NCI-H345 (cell line): Measurements from ENCODE around the gene DLK1.

Source experiments
- DNase-seq: peaks from one replicate; lab custom pipeline; 2025; lab: John Stamatoyannopoulos, UW

DLK1 gene

GRCh38 chr14:100762089-100762515 lies 35.4 kb downstream of the DLK1 start:
- DNase-seq: no peak

- no peak for DNase-seq
Observed at GRCh38 chr14:100762901-100763300, 36.2 kb downstream of the DLK1 start.

GRCh38 chr14:100764471-100765115 lies 37.9 kb downstream of the DLK1 start:
- peak; percentile 86 for DNase-seq

GRCh38 chr14:100765296-100765695 lies 38.6 kb downstream of the DLK1 start:
- DNase-seq: no peak

DNA sequence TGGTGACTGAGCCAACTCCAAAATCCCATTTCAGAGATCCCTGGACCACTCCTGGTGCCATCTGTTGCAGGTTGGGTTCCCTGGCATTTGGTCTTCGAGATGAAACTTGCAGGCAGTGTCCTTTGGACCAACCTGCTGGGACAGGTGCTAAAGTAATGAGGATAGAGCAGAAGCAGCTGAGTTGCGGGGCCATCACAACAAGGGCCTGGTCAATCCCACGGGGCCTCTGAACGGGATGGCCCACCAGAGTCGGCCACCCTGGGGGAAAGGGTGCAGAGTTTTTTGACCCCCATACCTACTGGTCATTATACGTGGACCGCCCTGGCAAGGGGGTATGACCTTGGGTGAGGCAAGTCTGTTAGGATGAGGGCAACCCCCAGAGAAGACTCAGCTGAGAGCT lies 39.3 kb downstream of the DLK1 start:
- DNase-seq: no peak

GRCh38 chr14:100767003-100767787 lies 40.5 kb downstream of the DLK1 start:
- no peak for DNase-seq

- DNase-seq: no peak
Observed at GRCh38 chr14:100767788-100768536, 41.3 kb downstream of the DLK1 start.

GRCh38 chr14:100769035-100769939 lies 42.6 kb downstream of the DLK1 start:
- no peak for DNase-seq

GRCh38 chr14:100770046-100770445 lies 43.4 kb downstream of the DLK1 start:
- no peak for DNase-seq

GRCh38 chr14:100770605-100771120 lies 44.0 kb downstream of the DLK1 start:
- no peak for DNase-seq

DNA sequence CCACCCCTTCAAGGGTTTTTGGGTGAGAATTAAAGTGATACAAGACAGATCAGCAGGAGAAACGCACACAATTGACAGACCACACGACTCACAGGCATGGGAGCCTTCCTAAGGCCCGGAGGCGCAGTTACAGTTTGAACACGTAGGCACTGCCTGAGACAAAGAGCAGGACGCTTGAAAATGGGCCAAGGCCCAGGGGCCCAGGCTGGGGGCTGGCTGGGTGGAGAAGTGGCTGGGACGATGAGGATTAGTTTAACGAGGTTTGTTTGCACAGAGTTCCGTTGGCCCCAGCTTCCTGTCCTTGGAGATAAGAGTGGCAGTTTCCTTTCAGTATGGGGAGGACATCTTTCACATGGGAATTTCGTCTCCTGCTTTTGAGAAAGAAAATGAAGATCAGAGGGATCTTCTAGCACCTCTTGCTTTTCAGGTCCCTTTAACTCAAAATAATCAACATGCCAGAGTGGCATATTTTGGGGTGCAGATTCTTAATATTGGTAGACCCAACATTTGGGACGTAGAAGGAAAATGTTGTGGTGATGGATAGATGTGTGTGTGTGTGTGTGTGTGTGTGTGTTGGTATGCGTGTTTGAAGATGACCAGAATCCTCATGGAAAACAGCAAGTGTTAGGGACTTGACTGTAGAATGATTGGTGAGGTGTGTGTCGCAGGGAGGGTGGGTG lies 44.6 kb downstream of the DLK1 start:
- DNase-seq: no peak

DNA sequence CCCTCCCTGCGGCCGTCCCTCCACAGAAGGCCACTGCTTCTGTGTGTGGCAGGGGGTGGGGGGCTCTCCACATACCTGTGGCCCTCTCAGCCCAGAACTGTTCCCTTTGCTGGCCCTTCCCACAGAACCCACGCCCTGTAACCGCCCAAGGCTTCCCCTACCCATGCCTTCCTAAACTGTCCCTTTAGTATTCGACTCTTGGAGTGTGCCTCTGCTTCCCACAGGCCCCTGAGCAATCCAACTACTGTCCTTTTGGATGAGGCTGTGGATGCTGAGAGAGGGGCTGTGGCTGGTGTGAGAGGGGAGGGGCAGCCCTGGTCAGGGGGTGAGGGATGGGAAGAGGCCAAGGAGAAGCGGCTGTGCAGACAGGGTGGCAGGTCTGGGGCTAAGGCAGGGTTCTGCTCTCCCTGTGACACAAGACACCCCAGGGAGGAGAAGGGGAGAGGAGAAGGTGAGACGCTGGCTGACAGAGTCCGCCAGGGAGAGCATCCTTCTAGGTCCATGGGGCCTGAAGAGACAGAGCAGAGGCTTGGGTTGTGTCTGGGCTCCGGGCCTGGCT lies 46.0 kb downstream of the DLK1 start:
- no peak for DNase-seq

- no peak for DNase-seq
Observed at GRCh38 chr14:100773331-100774163, 46.9 kb downstream of the DLK1 start.

- DNase-seq: no peak
Observed at GRCh38 chr14:100774164-100774537, 47.5 kb downstream of the DLK1 start.

GRCh38 chr14:100775351-100775830 lies 48.7 kb downstream of the DLK1 start:
- no peak for DNase-seq

- no peak for DNase-seq
Observed at GRCh38 chr14:100775831-100776591, 49.3 kb downstream of the DLK1 start.

- DNase-seq: no peak
Observed at GRCh38 chr14:100776681-100777365, 50.1 kb downstream of the DLK1 start.

DNA sequence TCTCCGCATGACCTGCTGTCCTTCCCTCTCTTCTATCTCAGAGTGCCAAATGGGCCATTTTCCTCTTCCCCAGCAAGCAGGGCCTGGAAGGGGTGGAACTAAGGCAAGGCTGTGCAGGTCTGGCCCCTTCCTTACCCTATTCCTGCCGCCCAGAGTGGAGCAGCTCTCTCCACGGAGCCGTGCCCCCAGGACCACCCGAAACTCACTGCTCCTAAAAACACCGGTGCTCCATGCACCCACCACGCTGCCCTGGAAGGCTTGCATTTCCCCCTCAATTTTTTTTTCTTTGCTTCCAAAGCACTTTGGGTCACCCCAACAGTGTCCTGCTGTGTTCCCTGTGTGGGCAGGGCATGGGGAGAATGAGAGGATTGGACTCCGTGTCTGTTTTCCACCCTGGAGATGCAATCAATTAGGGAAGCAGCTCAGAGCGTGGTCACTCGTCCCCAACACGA lies 50.7 kb downstream of the DLK1 start:
- DNase-seq: no peak
